ENCODE measurements around the gene HLA-A.

DNA sequence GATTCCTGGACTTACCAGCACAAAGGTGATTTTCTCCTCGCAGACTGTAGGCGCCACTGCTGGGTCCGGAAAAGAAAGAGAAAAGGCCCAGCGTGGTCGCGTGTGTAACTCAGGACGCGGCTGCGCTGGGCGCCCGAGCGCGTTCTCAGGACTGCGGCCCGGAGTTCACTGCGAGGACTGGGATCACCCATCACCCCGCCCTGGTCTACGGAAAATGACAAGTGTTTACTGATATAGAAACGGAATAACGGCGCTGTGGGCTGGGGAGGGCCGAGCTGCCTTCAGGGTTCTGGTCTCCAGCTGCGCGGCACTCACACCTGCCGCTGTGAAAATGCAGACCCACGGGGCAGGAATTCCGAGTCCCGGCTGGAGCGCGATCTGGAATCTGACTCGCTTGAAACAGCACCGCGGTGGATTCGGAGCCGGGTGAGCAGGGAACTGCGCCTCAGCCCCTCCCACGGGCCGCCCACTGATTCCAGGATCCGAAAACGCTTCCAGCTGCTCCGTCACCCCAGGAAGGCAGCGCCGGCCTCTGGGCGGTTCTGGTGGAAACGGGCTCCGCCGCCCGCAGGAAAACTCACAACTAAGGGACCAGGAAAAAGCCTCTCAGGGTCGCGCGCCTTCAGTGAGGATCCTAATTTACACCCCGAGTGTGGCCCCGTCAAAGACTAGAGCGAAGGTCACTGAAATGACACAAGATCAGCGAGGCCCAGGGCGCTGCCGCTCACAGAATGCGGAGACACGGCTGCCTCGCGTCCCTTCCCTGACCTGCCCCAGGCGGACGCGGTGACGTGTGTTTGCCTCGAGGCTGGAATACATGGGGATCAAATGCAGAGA lies 34.5 kb downstream of the HLA-A start:
- TF ChIP-seq, protein P1, sequence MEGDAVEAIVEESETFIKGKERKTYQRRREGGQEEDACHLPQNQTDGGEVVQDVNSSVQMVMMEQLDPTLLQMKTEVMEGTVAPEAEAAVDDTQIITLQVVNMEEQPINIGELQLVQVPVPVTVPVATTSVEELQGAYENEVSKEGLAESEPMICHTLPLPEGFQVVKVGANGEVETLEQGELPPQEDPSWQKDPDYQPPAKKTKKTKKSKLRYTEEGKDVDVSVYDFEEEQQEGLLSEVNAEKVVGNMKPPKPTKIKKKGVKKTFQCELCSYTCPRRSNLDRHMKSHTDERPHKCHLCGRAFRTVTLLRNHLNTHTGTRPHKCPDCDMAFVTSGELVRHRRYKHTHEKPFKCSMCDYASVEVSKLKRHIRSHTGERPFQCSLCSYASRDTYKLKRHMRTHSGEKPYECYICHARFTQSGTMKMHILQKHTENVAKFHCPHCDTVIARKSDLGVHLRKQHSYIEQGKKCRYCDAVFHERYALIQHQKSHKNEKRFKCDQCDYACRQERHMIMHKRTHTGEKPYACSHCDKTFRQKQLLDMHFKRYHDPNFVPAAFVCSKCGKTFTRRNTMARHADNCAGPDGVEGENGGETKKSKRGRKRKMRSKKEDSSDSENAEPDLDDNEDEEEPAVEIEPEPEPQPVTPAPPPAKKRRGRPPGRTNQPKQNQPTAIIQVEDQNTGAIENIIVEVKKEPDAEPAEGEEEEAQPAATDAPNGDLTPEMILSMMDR (IDR thresholded peaks at IDR 0.05; ENCODE audit: extremely low read depth in 1 of 2, insufficient read depth in 1 of 2, low read depth in 1 of 2, low read length in 2 of 2): peak in 1 of 2 donors; percentile 18
- TF ChIP-seq POLR2A (IDR thresholded peaks at IDR 0.05; ENCODE audit: low read depth, low read length) (peak; percentile 17), FOS (IDR thresholded peaks at IDR 0.05; ENCODE audit: borderline replicate concordance, insufficient read depth, low read length) (no peak), POLR2AphosphoS5 (IDR thresholded peaks at IDR 0.05; ENCODE audit: insufficient read depth, low read depth, low read length) (no peak), EZH2 (IDR thresholded peaks at IDR 0.05; ENCODE audit: borderline replicate concordance, low read depth, low read length, severe bottlenecking) (peak; percentile 20), JUN (IDR thresholded peaks at IDR 0.05; ENCODE audit: borderline replicate concordance, insufficient read depth, insufficient read length, low read depth) (no peak), MYC (IDR thresholded peaks at IDR 0.05; ENCODE audit: low read depth, low read length) (no peak)
- TF ChIP-seq, protein P2, sequence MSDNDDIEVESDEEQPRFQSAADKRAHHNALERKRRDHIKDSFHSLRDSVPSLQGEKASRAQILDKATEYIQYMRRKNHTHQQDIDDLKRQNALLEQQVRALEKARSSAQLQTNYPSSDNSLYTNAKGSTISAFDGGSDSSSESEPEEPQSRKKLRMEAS (IDR thresholded peaks at IDR 0.05; ENCODE audit: insufficient read depth, insufficient read length): no peak
